ENCODE results near the gene UBXN10. TPM values are rescaled to one million over a fixed set of nuclear protein-coding genes. Genes with fewer than 3 reads are reported as not detected.
A peak's percentile ranks its signal among the peaks of the same experiment; 100 is the strongest.

UBXN10 gene, protein sequence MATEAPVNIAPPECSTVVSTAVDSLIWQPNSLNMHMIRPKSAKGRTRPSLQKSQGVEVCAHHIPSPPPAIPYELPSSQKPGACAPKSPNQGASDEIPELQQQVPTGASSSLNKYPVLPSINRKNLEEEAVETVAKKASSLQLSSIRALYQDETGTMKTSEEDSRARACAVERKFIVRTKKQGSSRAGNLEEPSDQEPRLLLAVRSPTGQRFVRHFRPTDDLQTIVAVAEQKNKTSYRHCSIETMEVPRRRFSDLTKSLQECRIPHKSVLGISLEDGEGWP
- 10 to 100 TPM; 12.2 to 27.9 (median 14.4) TPM for total RNA-seq

DNA sequence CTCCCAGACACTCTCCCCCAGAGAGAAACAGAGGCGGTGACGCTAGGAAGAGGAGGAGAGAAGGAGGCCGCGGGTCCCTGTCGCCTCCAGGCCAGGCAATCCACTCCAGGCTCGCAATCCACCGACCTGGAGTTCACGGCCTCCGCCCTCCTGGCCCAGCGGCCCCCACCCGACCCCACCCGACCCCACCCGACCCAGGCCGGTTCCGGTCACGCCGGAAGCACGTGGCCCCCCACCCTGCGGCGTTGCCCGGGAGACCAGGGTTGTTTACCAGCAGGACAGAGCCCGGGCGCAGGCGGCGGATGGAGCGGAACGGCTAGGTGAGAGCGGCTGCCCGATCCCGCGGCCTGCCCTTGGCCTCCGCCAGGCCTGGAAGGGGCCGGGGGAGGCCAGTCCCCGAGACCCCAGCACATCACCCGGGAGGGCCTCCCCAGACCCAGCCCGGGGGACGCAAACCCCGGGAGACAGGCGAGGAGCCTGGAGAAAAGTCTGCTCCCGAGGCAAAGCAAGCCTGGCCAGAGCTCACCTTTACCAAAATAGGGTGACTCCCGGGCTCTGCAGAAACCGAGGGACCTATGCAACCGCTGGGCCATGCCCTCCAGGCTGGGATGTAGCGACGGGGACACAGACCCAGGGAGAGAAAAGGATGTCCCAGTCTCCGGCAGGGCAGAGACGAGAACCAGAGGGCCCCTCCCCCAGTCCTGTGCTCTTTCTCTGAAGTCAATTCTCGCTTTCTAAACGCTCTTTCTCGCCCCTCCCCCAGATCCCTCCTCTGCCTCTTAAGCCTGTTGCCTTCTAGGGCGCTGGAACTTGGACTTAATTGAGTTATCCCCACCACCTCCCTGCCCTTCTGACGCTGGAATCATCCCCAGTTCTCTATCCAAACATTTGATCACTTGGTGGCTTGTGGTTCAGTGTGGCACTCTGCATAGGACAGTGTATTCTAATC, at the start of gene UBXN10, which contains the start of gene PLA2G2C:
Gene UBXN10 (plus strand): TSS at position 263 of the 949 bp plus-strand sequence. CDS start 4,466 bp downstream, outside the sequence.
Gene PLA2G2C (minus strand): TSS at position 685 of the 949 bp plus-strand sequence. CDS start 9,155 bp downstream, outside the sequence.
- Histone ChIP-seq H3K9me3 (no peaks in the 10 kb centered on the region), H3K36me3 (peaks cover 0 to 6% (median 2%) of the 10 kb centered on the region in 4 donors), H3K27me3 (peaks cover 0 to 8% (median 0%) of the 10 kb centered on the region in 4 donors), H3K27ac (replicated peaks in 1 of 4) (peak within 1 kb of the TSS; percentile 86 to 93 (median 88)), H3K4me1 (peaks cover 22 to 68% (median 64%) of the 10 kb centered on the region in 4 donors), H3K4me3 (peak within 1 kb of the TSS; percentile 62 to 72 (median 67))
- WGBS = under 1% methylated on average over 16 of the region's 52 CpGs
- DNase-seq (ENCODE audit: extremely low spot score) = peak; percentile 95
- intact Hi-C loops (cut with DNase I) = no loop called here
- TF ChIP-seq, protein P1, sequence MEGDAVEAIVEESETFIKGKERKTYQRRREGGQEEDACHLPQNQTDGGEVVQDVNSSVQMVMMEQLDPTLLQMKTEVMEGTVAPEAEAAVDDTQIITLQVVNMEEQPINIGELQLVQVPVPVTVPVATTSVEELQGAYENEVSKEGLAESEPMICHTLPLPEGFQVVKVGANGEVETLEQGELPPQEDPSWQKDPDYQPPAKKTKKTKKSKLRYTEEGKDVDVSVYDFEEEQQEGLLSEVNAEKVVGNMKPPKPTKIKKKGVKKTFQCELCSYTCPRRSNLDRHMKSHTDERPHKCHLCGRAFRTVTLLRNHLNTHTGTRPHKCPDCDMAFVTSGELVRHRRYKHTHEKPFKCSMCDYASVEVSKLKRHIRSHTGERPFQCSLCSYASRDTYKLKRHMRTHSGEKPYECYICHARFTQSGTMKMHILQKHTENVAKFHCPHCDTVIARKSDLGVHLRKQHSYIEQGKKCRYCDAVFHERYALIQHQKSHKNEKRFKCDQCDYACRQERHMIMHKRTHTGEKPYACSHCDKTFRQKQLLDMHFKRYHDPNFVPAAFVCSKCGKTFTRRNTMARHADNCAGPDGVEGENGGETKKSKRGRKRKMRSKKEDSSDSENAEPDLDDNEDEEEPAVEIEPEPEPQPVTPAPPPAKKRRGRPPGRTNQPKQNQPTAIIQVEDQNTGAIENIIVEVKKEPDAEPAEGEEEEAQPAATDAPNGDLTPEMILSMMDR (IDR thresholded peaks at IDR 0.05) = no peak
- peak; percentile 64 to 82 for TF ChIP-seq POLR2AphosphoS5 (IDR thresholded peaks at IDR 0.05)

DNA sequence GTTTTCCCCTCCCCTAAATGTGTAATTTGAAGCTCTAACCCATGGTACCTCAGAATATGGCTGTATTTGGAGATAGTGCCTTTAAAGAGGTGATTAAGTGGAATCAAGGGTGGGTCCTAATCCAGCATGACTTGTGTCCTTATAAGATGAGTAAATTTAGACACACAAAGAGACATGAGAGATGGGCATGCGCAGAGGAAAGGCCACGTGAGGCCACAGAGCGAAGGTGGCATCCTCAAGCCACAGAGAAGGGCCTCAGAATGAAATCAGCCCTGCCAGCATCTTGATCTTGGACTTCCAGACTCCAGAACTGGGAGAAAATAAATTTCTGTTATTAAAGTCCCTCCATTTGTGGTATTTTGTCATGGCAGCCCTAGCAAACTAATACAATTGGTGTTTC, 49.6 kb upstream of the UBXN10 start:
- H3K27ac ChIP-seq (replicated peaks in 1 of 4) = no peak overlapping the region
- no peak for DNase-seq (ENCODE audit: extremely low spot score)
- TF ChIP-seq POLR2AphosphoS5 (IDR thresholded peaks at IDR 0.05) (no peak), POLR2A (IDR thresholded peaks at IDR 0.05; ENCODE audit: low read depth) (no peak), EP300 (IDR thresholded peaks at IDR 0.05) (no peak)
- TF ChIP-seq, protein P1 (IDR thresholded peaks at IDR 0.05) = no peak
- no peak overlapping the region for H3K4me3 ChIP-seq
- intact Hi-C loops (cut with DNase I) = no loop called here
- peaks cover 0 to 42% (median 0%) of the 10 kb centered on the region in 4 donors for H3K27me3 ChIP-seq
- 89% methylated on average over 3 of the region's 3 CpGs for WGBS
- no peaks in the 10 kb centered on the region for H3K9me3 ChIP-seq
- no peaks in the 10 kb centered on the region for H3K4me1 ChIP-seq
- H3K36me3 ChIP-seq = no peaks in the 10 kb centered on the region

- no peaks in the 10 kb centered on the region for H3K4me1 ChIP-seq
- TF ChIP-seq, protein P1 (IDR thresholded peaks at IDR 0.05) = no peak
- WGBS = 88% methylated on average over 2 of the region's 4 CpGs
- intact Hi-C loops (cut with DNase I) = no loop called here
- H3K27ac ChIP-seq (replicated peaks in 1 of 4) = no peak overlapping the region
- H3K27me3 ChIP-seq = peaks cover 0 to 50% (median 0%) of the 10 kb centered on the region in 4 donors
- no peak for DNase-seq (ENCODE audit: extremely low spot score)
- H3K4me3 ChIP-seq = no peak overlapping the region
- H3K36me3 ChIP-seq = no peaks in the 10 kb centered on the region
- H3K9me3 ChIP-seq = no peaks in the 10 kb centered on the region
These were observed 48.8 kb upstream of the UBXN10 start for GRCh38 chr1:20137055-20137454.

DNA sequence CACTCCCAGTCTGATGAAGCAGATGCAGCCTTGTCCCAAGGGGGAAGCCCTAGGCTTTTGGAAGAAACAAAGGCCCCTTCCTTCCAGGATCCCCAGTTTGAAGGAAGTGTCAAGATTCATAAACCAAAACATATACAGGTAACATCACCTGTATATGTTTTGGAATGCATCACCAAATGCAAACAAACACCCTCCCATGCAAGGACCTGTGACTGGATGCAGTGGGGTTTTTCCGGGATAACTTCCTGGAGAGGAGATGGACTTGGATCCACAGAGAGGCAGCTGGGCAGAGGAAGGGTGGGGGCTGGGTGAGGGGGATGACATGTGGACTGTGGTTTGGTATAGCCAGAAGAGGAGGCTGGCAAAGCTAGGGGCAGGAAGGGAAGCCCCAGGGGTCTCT, 48.3 kb upstream of the UBXN10 start:
- Histone ChIP-seq H3K4me3 (no peak overlapping the region), H3K4me1 (no peaks in the 10 kb centered on the region), H3K27me3 (peaks cover 0 to 51% (median 0%) of the 10 kb centered on the region in 4 donors), H3K27ac (replicated peaks in 1 of 4) (no peak overlapping the region), H3K36me3 (no peaks in the 10 kb centered on the region), H3K9me3 (no peaks in the 10 kb centered on the region)
- 90% methylated on average over 1 of the region's 1 CpG for WGBS
- TF ChIP-seq, protein P1 (IDR thresholded peaks at IDR 0.05) = no peak
- no peak for TF ChIP-seq EP300 (IDR thresholded peaks at IDR 0.05)
- TF ChIP-seq POLR2A (IDR thresholded peaks at IDR 0.05; ENCODE audit: low read depth) = no peak
- TF ChIP-seq POLR2AphosphoS5 (IDR thresholded peaks at IDR 0.05) = no peak
- intact Hi-C loops (cut with DNase I) = no loop called here
- DNase-seq (ENCODE audit: extremely low spot score) = no peak

Data from esophagus muscularis mucosa (tissue), 4 donors.